BLaER1 (cell line): ENCODE data around the gene CDK5RAP2.
"Not testable (repeated sequence)": the region's sequence is repeated elsewhere in the genome, so short reads cannot be mapped to it uniquely, and the experiment has no call there.

Experiments
- H3K27ac ChIP-seq: shearing (Covaris generic); formaldehyde crosslinking; 2 replicates; pipeline ENCODE4 v1.8.1; 2022
- H3K27me3 ChIP-seq: shearing (Covaris generic); formaldehyde crosslinking; 2 replicates; pipeline ENCODE4 v1.8.1; 2022
- H3K36me3 ChIP-seq: shearing (Covaris generic); formaldehyde crosslinking; 2 replicates; pipeline ENCODE4 v1.8.1; 2022
- H3K4me1 ChIP-seq: shearing (Covaris generic); formaldehyde crosslinking; 2 replicates; pipeline ENCODE4 v1.8.1; 2022
- H3K4me2 ChIP-seq: shearing (Covaris generic); formaldehyde crosslinking; 2 replicates; pipeline ENCODE4 v1.8.1; 2022
- H3K4me3 ChIP-seq: shearing (Covaris generic); formaldehyde crosslinking; 2 replicates; pipeline ENCODE4 v1.8.1; 2022
- H3K9ac ChIP-seq: shearing (Covaris generic); formaldehyde crosslinking; 2 replicates; pipeline ENCODE4 v1.8.1; 2022
- H3K9me3 ChIP-seq: shearing (Covaris generic); formaldehyde crosslinking; 2 replicates; pipeline ENCODE4 v1.8.1; 2022
- H4K20me1 ChIP-seq: shearing (Covaris generic); formaldehyde crosslinking; 2 replicates; pipeline ENCODE4 v1.8.1; 2022
- Cebpa-rat ChIP-seq: shearing (Covaris generic); IDR thresholded peaks from 2 replicates; pipeline ENCODE4 v1.8.1; 2022

The CDK5RAP2 gene

GRCh38 chr9:120522032-120522431 is 57.9 kb downstream of the CDK5RAP2 start:
- Histone ChIP-seq H3K27ac (no peak overlapping the region), H3K27me3 (no peaks in the 10 kb centered on the region), H3K4me1 (no peaks in the 10 kb centered on the region), H3K4me2 (no peak overlapping the region), H4K20me1 (no peaks in the 10 kb centered on the region), H3K36me3 (peaks cover 93% of the 10 kb centered on the region), H3K9ac (no peak overlapping the region), H3K4me3 (no peak overlapping the region), H3K9me3 (peaks cover 2% of the 10 kb centered on the region; the same call in 1 of the 2 replicates)
- no peak for TF ChIP-seq Cebpa-rat

- no peaks in the 10 kb centered on the region for H3K27me3 ChIP-seq
- H3K9ac ChIP-seq: no peak overlapping the region
- peaks cover 92% of the 10 kb centered on the region for H3K36me3 ChIP-seq
- H3K9me3 ChIP-seq: peaks cover 9% of the 10 kb centered on the region
- TF ChIP-seq Cebpa-rat: no peak
- H3K4me1 ChIP-seq: no peaks in the 10 kb centered on the region
- H4K20me1 ChIP-seq: no peaks in the 10 kb centered on the region
- no peak overlapping the region for H3K4me3 ChIP-seq
- no peak overlapping the region for H3K27ac ChIP-seq
- H3K4me2 ChIP-seq: no peak overlapping the region
These were observed 58.9 kb downstream of the CDK5RAP2 start for GRCh38 chr9:120521101-120521500.

- peaks cover 89% of the 10 kb centered on the region for H3K36me3 ChIP-seq
- H3K4me2 ChIP-seq, H4K20me1 ChIP-seq, H3K27me3 ChIP-seq, H3K27ac ChIP-seq, H3K9ac ChIP-seq, H3K4me3 ChIP-seq, H3K4me1 ChIP-seq: not testable (repeated sequence)
- H3K9me3 ChIP-seq: peaks cover 36% of the 10 kb centered on the region
These were observed 64.0 kb downstream of the CDK5RAP2 start for GRCh38 chr9:120515996-120516395.

GRCh38 chr9:120515481-120515880 is 64.5 kb downstream of the CDK5RAP2 start:
- not testable (repeated sequence) for H4K20me1 ChIP-seq, H3K27me3 ChIP-seq, H3K9ac ChIP-seq, H3K4me1 ChIP-seq, H3K4me2 ChIP-seq, H3K27ac ChIP-seq, H3K4me3 ChIP-seq
- H3K36me3 ChIP-seq: peaks cover 94% of the 10 kb centered on the region
- H3K9me3 ChIP-seq: peaks cover 41% of the 10 kb centered on the region

GRCh38 chr9:120514405-120514804 is 65.6 kb downstream of the CDK5RAP2 start:
- H3K27ac ChIP-seq: no peak overlapping the region
- H3K9ac ChIP-seq: no peak overlapping the region
- peaks cover 46% of the 10 kb centered on the region for H3K9me3 ChIP-seq
- H4K20me1 ChIP-seq: no peaks in the 10 kb centered on the region
- H3K36me3 ChIP-seq: peaks cover 94% of the 10 kb centered on the region
- no peaks in the 10 kb centered on the region for H3K27me3 ChIP-seq
- no peak overlapping the region for H3K4me2 ChIP-seq
- H3K4me3 ChIP-seq: no peak overlapping the region
- H3K4me1 ChIP-seq: no peaks in the 10 kb centered on the region
- no peak for TF ChIP-seq Cebpa-rat

GRCh38 chr9:120513825-120514396 is 66.1 kb downstream of the CDK5RAP2 start:
- H3K4me3 ChIP-seq: no peak overlapping the region
- no peak overlapping the region for H3K27ac ChIP-seq
- no peak overlapping the region for H3K4me2 ChIP-seq
- H3K9me3 ChIP-seq: peaks cover 47% of the 10 kb centered on the region
- TF ChIP-seq Cebpa-rat: no peak
- H3K36me3 ChIP-seq: peaks cover 94% of the 10 kb centered on the region
- no peak overlapping the region for H3K9ac ChIP-seq
- no peaks in the 10 kb centered on the region for H4K20me1 ChIP-seq
- no peaks in the 10 kb centered on the region for H3K4me1 ChIP-seq
- no peaks in the 10 kb centered on the region for H3K27me3 ChIP-seq

DNA sequence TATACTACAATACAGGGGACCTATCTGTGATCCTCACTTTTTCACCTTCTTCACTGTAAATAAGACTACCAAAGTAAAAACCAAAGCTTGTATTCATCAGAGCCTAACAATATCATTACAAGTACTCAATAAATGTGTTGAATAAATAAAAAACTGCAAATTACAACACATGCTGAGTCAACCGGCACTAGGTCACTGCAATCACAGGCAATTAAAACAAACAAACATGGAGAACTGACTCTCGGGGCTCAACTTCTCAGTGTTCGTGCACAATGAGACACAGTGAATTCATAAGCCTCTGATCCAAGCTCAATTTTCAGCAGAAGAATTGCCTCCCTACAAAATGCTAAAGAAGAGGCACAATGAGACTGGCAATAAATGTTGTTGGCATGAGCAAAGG is 69.2 kb downstream of the CDK5RAP2 start:
- H3K9ac ChIP-seq: no peak overlapping the region
- H3K4me3 ChIP-seq: no peak overlapping the region
- no peak overlapping the region for H3K4me2 ChIP-seq
- H3K4me1 ChIP-seq: no peaks in the 10 kb centered on the region
- H3K9me3 ChIP-seq: peaks cover 69% of the 10 kb centered on the region
- H3K27me3 ChIP-seq: no peaks in the 10 kb centered on the region
- peaks cover 98% of the 10 kb centered on the region for H3K36me3 ChIP-seq
- H3K27ac ChIP-seq: no peak overlapping the region
- TF ChIP-seq Cebpa-rat: no peak
- H4K20me1 ChIP-seq: no peaks in the 10 kb centered on the region

DNA sequence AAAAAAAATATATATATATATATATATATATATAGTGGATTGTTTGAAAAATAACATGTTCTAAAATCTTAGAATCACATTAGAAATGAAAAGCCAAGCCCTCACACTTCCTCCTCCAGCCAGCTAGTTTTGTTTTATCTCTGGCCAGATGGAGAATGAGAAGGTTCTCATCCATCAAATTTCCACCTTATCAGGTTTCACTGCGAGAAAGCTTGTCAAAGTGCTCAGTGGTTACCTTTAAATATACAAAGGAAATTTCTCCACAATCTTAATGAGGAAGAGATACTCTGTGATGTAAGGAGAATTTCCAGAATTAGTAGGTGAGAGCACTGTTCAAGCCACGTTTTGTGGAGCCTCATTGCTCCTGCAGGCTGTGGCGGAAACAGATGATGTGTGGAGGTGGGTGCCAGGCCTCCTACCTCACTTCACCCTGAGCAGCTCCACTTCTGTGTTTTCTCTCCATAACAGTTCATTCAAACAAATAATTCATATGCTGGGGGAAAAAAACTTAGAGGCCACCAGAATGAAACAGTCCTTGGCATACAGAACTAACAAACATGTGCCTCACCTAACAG is 71.9 kb downstream of the CDK5RAP2 start:
- Histone ChIP-seq H3K9me3 (peaks cover 73% of the 10 kb centered on the region), H3K4me1 (no peaks in the 10 kb centered on the region), H3K27me3 (no peaks in the 10 kb centered on the region), H3K36me3 (peaks cover 100% of the 10 kb centered on the region), H3K4me2 (no peak overlapping the region), H3K9ac (no peak overlapping the region), H3K27ac (no peak overlapping the region), H4K20me1 (no peaks in the 10 kb centered on the region), H3K4me3 (no peak overlapping the region)
- TF ChIP-seq Cebpa-rat: no peak

GRCh38 chr9:120505186-120505585 is 74.8 kb downstream of the CDK5RAP2 start:
- Histone ChIP-seq H3K9ac (no peak overlapping the region), H3K36me3 (peaks cover 99% of the 10 kb centered on the region), H3K4me3 (no peak overlapping the region), H4K20me1 (no peaks in the 10 kb centered on the region), H3K9me3 (peaks cover 48% of the 10 kb centered on the region), H3K27me3 (no peaks in the 10 kb centered on the region), H3K27ac (no peak overlapping the region), H3K4me1 (no peaks in the 10 kb centered on the region), H3K4me2 (no peak overlapping the region)
- TF ChIP-seq Cebpa-rat: no peak

DNA sequence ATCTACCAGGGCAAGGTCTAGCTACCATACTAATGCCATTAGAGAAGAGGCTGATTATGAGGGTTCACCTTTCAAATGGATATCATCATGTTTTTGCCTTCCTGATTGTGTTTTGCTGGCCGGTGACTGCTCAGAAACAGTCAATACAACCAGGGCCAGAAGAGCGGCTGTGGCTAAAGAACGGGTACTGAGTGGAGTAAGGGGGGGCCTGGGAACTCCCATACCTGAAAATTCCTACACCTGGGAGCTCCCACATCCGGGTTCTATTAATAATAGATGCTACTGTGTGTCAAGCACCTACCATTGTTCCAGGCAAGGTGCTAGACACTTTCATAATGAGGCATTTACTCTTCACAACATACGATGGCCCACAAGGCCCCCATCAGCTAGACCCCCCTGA is 79.2 kb downstream of the CDK5RAP2 start:
- no peak overlapping the region for H3K4me2 ChIP-seq
- H3K27me3 ChIP-seq: no peaks in the 10 kb centered on the region
- no peak for TF ChIP-seq Cebpa-rat
- no peak overlapping the region for H3K9ac ChIP-seq
- no peak overlapping the region for H3K27ac ChIP-seq
- no peaks in the 10 kb centered on the region for H4K20me1 ChIP-seq
- H3K36me3 ChIP-seq: peaks cover 77% of the 10 kb centered on the region
- no peak overlapping the region for H3K4me3 ChIP-seq
- peaks cover 27% of the 10 kb centered on the region for H3K9me3 ChIP-seq
- H3K4me1 ChIP-seq: no peaks in the 10 kb centered on the region

GRCh38 chr9:120497865-120498264 is 82.1 kb downstream of the CDK5RAP2 start:
- not testable (repeated sequence) for H3K4me3 ChIP-seq, H3K27ac ChIP-seq

GRCh38 chr9:120496438-120496837 is 83.5 kb downstream of the CDK5RAP2 start:
- H3K4me3 ChIP-seq, H4K20me1 ChIP-seq, H3K4me2 ChIP-seq, H3K4me1 ChIP-seq, H3K27ac ChIP-seq, H3K27me3 ChIP-seq, H3K9ac ChIP-seq: not testable (repeated sequence)
- H3K36me3 ChIP-seq: peaks cover 51% of the 10 kb centered on the region
- H3K9me3 ChIP-seq: peaks cover 21% of the 10 kb centered on the region

More at GRCh38 chr9:120497865-120498264, 82.1 kb downstream of the CDK5RAP2 start:
- not testable (repeated sequence) for H3K4me1 ChIP-seq, H3K27me3 ChIP-seq, H3K9ac ChIP-seq, H4K20me1 ChIP-seq, H3K4me2 ChIP-seq
- Histone ChIP-seq H3K36me3 (peaks cover 65% of the 10 kb centered on the region), H3K9me3 (peaks cover 21% of the 10 kb centered on the region)
